WTC11 (cell line): ENCODE data around the gene TLE6. TPM values are rescaled to one million over a fixed set of nuclear protein-coding genes. Genes with fewer than 3 reads are reported as not detected.
A peak's percentile ranks its signal among the peaks of the same experiment; 100 is the strongest.

Experiments
- ATAC-seq: fragments of 200-7000 bp; cut with Tn5 transposase; 2 replicates; pipeline ENCODE4 v1.10.0; 2021; ENCODE audit warnings: mild to moderate bottlenecking, moderate library complexity
- CTCF ChIA-PET: fragments of 300-600 bp; sonication (Branson Sonifier 250); formaldehyde crosslinking; loops from one replicate; lab custom pipeline; 2021; ENCODE audit warnings: antibody characterized with exemption; lab: Charles Lee
- POLR2A ChIA-PET: fragments of 350-600 bp; sonication (Branson Sonifier 250); formaldehyde crosslinking; loops from one replicate; lab custom pipeline; 2021; ENCODE audit warnings: antibody characterized with exemption; lab: Charles Lee
- DNase-seq: peaks from one replicate; pipeline ENCODE4 v3.0.0; 2021; ENCODE audit warnings: low spot score
- H3K27ac Mint-ChIP-seq: 2 replicates; pipeline ENCODE4 v1.8.0; 2021; ENCODE audit warnings: mixed read lengths
- H3K27me3 Mint-ChIP-seq: 2 replicates; pipeline ENCODE4 v1.8.0; 2021; ENCODE audit warnings: low read depth, mild to moderate bottlenecking, moderate library complexity, mixed read lengths
- H3K36me3 Mint-ChIP-seq: 2 replicates; pipeline ENCODE4 v1.8.0; 2021; ENCODE audit warnings: mixed read lengths
- H3K4me1 Mint-ChIP-seq: 2 replicates; pipeline ENCODE4 v1.8.0; 2022; ENCODE audit warnings: mixed read lengths
- H3K4me3 Mint-ChIP-seq: 2 replicates; pipeline ENCODE4 v1.8.0; 2021; ENCODE audit warnings: mild to moderate bottlenecking, moderate library complexity, mixed read lengths
- H3K9me3 Mint-ChIP-seq: 2 replicates; pipeline ENCODE4 v1.8.0; 2021; ENCODE audit warnings: mixed read lengths
- CBFB ChIP-seq: sonication (generic); formaldehyde crosslinking; IDR thresholded peaks from 2 replicates; pipeline ENCODE4 v1.8.1; 2022; ENCODE audit warnings: mild to moderate bottlenecking, low read depth, missing genetic modification reagents
- CTCF ChIP-seq: fragments of 200-600 bp; IDR thresholded peaks from 2 replicates; pipeline ENCODE4 v1.8.0; 2022; ENCODE audit warnings: antibody characterized with exemption
- E2F4 ChIP-seq: sonication (generic); formaldehyde crosslinking; IDR thresholded peaks from 2 replicates; pipeline ENCODE4 v1.8.1; 2022; ENCODE audit warnings: low read depth, mild to moderate bottlenecking, moderate library complexity, missing genetic modification reagents, borderline replicate concordance
- E2F5 ChIP-seq: sonication (generic); formaldehyde crosslinking; IDR thresholded peaks from 2 replicates; pipeline ENCODE4 v1.8.1; 2022; ENCODE audit warnings: mild to moderate bottlenecking, moderate library complexity, missing genetic modification reagents
- FOXK1 ChIP-seq: sonication (generic); formaldehyde crosslinking; IDR thresholded peaks from 2 replicates; pipeline ENCODE4 v1.8.0; 2022; ENCODE audit warnings: mild to moderate bottlenecking, moderate library complexity, missing genetic modification reagents
- FOXP1 ChIP-seq: sonication (generic); formaldehyde crosslinking; IDR thresholded peaks from 2 replicates; pipeline ENCODE4 v1.8.0; 2022; ENCODE audit warnings: missing genetic modification reagents, mild to moderate bottlenecking, moderate library complexity, borderline replicate concordance
- FOXP4 ChIP-seq: sonication (generic); formaldehyde crosslinking; IDR thresholded peaks from 2 replicates; pipeline ENCODE4 v1.8.0; 2022; ENCODE audit warnings: mild to moderate bottlenecking, missing genetic modification reagents
- GABPB1 ChIP-seq: sonication (generic); formaldehyde crosslinking; IDR thresholded peaks from 2 replicates; pipeline ENCODE4 v1.8.1; 2023; ENCODE audit warnings: mild to moderate bottlenecking, missing genetic modification reagents
- HMGXB4 ChIP-seq: sonication (generic); formaldehyde crosslinking; IDR thresholded peaks from 2 replicates; pipeline ENCODE4 v1.8.1; 2023; ENCODE audit warnings: mild to moderate bottlenecking, moderate library complexity, missing genetic modification reagents
- KAT7 ChIP-seq: sonication (generic); formaldehyde crosslinking; IDR thresholded peaks from 2 replicates; pipeline ENCODE4 v1.8.1; 2023; ENCODE audit warnings: missing genetic modification reagents, mild to moderate bottlenecking, borderline replicate concordance
- MAX ChIP-seq: sonication (generic); formaldehyde crosslinking; IDR thresholded peaks from 2 replicates; pipeline ENCODE4 v1.8.0; 2022; ENCODE audit warnings: mild to moderate bottlenecking, missing genetic modification reagents
- MYBL2 ChIP-seq: sonication (generic); formaldehyde crosslinking; IDR thresholded peaks from 2 replicates; pipeline ENCODE4 v1.8.1; 2023; ENCODE audit warnings: mild to moderate bottlenecking, moderate library complexity, missing genetic modification reagents
- NFE2L1 ChIP-seq: sonication (generic); formaldehyde crosslinking; IDR thresholded peaks from 2 replicates; pipeline ENCODE4 v1.8.1; 2023; ENCODE audit warnings: missing genetic modification reagents
- NFYB ChIP-seq: sonication (generic); formaldehyde crosslinking; conservative IDR thresholded peaks from 2 replicates; pipeline ENCODE4 v1.8.0; 2022; ENCODE audit warnings: low read depth, missing genetic modification reagents
- SP1 ChIP-seq: sonication (generic); formaldehyde crosslinking; conservative IDR thresholded peaks from 2 replicates; pipeline ENCODE4 v1.8.1; 2022; ENCODE audit warnings: missing genetic modification reagents
- TP53 ChIP-seq: sonication (generic); formaldehyde crosslinking; IDR thresholded peaks from 2 replicates; pipeline ENCODE4 v1.8.1; 2023; ENCODE audit warnings: mild to moderate bottlenecking, missing genetic modification reagents
- USF1 ChIP-seq: sonication (generic); formaldehyde crosslinking; IDR thresholded peaks from 2 replicates; pipeline ENCODE4 v1.8.0; 2022; ENCODE audit warnings: mild to moderate bottlenecking, missing genetic modification reagents
- ZNF263 ChIP-seq: sonication (generic); formaldehyde crosslinking; IDR thresholded peaks from 2 replicates; pipeline ENCODE4 v1.8.1; 2022; ENCODE audit warnings: low read depth, mild to moderate bottlenecking, moderate library complexity, missing genetic modification reagents
- ZNF281 ChIP-seq: sonication (generic); formaldehyde crosslinking; IDR thresholded peaks from 2 replicates; pipeline ENCODE4 v1.8.0; 2023; ENCODE audit warnings: mild to moderate bottlenecking, missing genetic modification reagents
- ZNF423 ChIP-seq: fragments of 250-450 bp; sonication (Bioruptor Pico); IDR thresholded peaks from 2 replicates; pipeline ENCODE4 v2.1.2; 2022; ENCODE audit warnings: mild to moderate bottlenecking, moderate library complexity
- total RNA-seq: library from RNA; stranded (reverse); gene quantifications from 3 replicates; pipeline ENCODE4 v1.2.3, GENCODE V29; 2021

Gene TLE6
- total RNA-seq, 1 experiment from 2014 or later = 3.1 TPM

- TF ChIP-seq E2F4 (CRISPR knock-in tag) = no peak
- TF ChIP-seq TP53 (CRISPR knock-in tag) = no peak
- no peak for TF ChIP-seq CTCF
- TF ChIP-seq NFYB (CRISPR knock-in tag) = peak; percentile 97
- no peak for TF ChIP-seq KAT7 (CRISPR knock-in tag)
- TF ChIP-seq GABPB1 (CRISPR knock-in tag) = peak; percentile 3; the same call in 1 of the 2 replicates
Observed at GRCh38 chr19:3035542-3036118, 58.3 kb downstream of the TLE6 start (continued).

- Mint-ChIP-seq H3K4me1 (peaks cover 29% of the 10 kb centered on the region), H3K4me3 (peak overlapping the region; percentile 86), H3K27me3 (peaks cover 59% of the 10 kb centered on the region), H3K9me3 (no peaks in the 10 kb centered on the region), H3K36me3 (no peaks in the 10 kb centered on the region), H3K27ac (peak overlapping the region; percentile 93)
- DNase-seq = peak; percentile 95
- ATAC-seq = peak; percentile 66
- POLR2A ChIA-PET = interaction anchor here (0.6 to 1.8 kb wide), 14 partner anchors 10 to 1210 kb away, joined by 3 to 17 read pairs (median 3); partner anchors contain the start of gene TLE6
- CTCF ChIA-PET = interaction anchor here (0.6 to 3.8 kb wide), 31 partner anchors 9 to 393 kb away, joined by 3 to 45 read pairs (median 8); partner anchors contain the start of genes TLE5 and TLE6
- TF ChIP-seq MAX (CRISPR knock-in tag) (peak; percentile 66; the same call in 1 of the 2 replicates), CBFB (CRISPR knock-in tag) (0 out of 2 replicates have a peak, but pooled peaks have one; percentile 70), FOXK1 (CRISPR knock-in tag) (peak; percentile 53), FOXP1 (CRISPR knock-in tag) (peak; percentile 68; the same call in 1 of the 2 replicates), ZNF263 (CRISPR knock-in tag) (no peak), GABPB1 (CRISPR knock-in tag) (0 out of 2 replicates have a peak, but pooled peaks have one; percentile 6), SP1 (CRISPR knock-in tag) (peak; percentile 78), TP53 (CRISPR knock-in tag) (no peak), MYBL2 (CRISPR knock-in tag) (peak; percentile 72; the same call in 1 of the 2 replicates), FOXP4 (CRISPR knock-in tag) (peak; percentile 53; the same call in 1 of the 2 replicates), HMGXB4 (peak; percentile 32; the same call in 1 of the 2 replicates), ZNF281 (CRISPR knock-in tag) (peak; percentile 70), USF1 (CRISPR knock-in tag) (no peak), NFE2L1 (CRISPR knock-in tag) (peak; percentile 63; the same call in 1 of the 2 replicates), ZNF423 (CRISPR knock-in tag) (peak; percentile 51), E2F5 (CRISPR knock-in tag) (peak; percentile 83; the same call in 1 of the 2 replicates)
Observed at GRCh38 chr19:3036119-3036976, 59.0 kb downstream of the TLE6 start.
